Activated T-helper 17 cell treated with anti-CD3 and anti-CD28 coated beads, Interleukin-2, amount 50 U/mL, for 72 hours (primary cell): ENCODE results near the gene DYNLL1. TPM values are rescaled to one million over a fixed set of nuclear protein-coding genes. Genes with fewer than 3 reads are reported as not detected.
A peak's percentile ranks its signal among the peaks of the same experiment; 100 is the strongest.
"Not testable (repeated sequence)": the region's sequence is repeated elsewhere in the genome, so short reads cannot be mapped to it uniquely, and the experiment has no call there.

Experiments
- ATAC-seq: fragments of 150-1000 bp; cut with Tn5 transposase; replicated peaks from 2 replicates; pipeline ENCODE4 v1.10.0; 2021; ENCODE audit warnings: mild to moderate bottlenecking, moderate library complexity
- H3K27ac Mint-ChIP-seq: one replicate; pipeline ENCODE4 v1.8.0; 2022; ENCODE audit warnings: mixed read lengths
- H3K27me3 Mint-ChIP-seq: one replicate; pipeline ENCODE4 v1.8.0; 2022; ENCODE audit warnings: mixed read lengths
- H3K36me3 Mint-ChIP-seq: one replicate; pipeline ENCODE4 v1.8.0; 2022; ENCODE audit warnings: low read depth, mild to moderate bottlenecking, mixed read lengths
- H3K4me1 Mint-ChIP-seq: one replicate; pipeline ENCODE4 v1.8.0; 2022; ENCODE audit warnings: mixed read lengths
- H3K4me3 Mint-ChIP-seq: one replicate; pipeline ENCODE4 v1.8.0; 2022; ENCODE audit warnings: mild to moderate bottlenecking, mixed read lengths
- H3K9me3 Mint-ChIP-seq: one replicate; pipeline ENCODE4 v1.8.0; 2022; ENCODE audit warnings: mixed read lengths
- total RNA-seq, 2 donors: library from RNA; stranded (reverse); gene quantifications; one replicate each; pipeline ENCODE4 v1.2.3, GENCODE V29; 2022

The DYNLL1 gene
- 100 to 1,000 TPM in 1 of 2 donors, 10 to 100 TPM in 1; 69.2 to 197 TPM for total RNA-seq

DNA sequence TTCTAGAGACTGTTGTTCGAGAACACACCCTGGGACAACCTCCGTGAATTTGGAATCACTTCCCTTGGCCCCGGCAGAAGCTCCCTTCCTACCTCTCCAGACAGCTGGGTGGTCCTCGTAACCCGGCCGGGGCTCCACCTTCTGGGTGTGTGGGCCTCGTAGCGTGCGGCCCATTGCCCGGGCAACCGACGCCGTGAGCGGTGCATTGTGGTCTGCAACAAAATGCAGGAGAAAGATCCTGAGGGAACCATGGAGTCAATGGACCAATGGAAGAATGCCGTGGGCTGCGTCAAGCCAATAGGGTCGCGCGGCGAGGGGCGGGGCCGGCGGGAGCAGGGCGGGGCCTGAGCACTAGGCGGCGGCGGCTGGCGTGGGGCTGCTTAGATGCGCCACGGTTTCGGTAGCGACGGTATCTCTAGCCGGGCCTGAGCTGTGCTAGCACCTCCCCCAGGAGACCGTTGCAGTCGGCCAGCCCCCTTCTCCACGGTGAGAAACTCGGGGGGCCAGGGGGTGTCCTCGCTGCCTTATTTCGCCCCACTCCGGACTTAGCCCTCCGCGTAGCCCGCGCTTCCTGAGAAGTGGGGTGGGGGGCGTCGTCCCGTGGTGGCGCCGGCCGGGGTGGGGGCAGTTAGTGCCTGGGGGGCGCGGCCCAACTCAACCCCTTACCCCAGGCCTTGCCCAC lies at the start of gene DYNLL1:
TSS of gene DYNLL1 (plus strand) at position 383 of the 682 bp plus-strand sequence. CDS start 309 bp downstream, outside the sequence.
- H3K27ac Mint-ChIP-seq: peak within 1 kb of the TSS; percentile 82
- peak within 1 kb of the TSS; percentile 86 for H3K4me3 Mint-ChIP-seq
- ATAC-seq: peak; percentile 98
- H3K4me1 Mint-ChIP-seq: peaks cover 23% of the 10 kb centered on the region
- H3K27me3 Mint-ChIP-seq: no peaks in the 10 kb centered on the region
- H3K9me3 Mint-ChIP-seq: no peaks in the 10 kb centered on the region
- H3K36me3 Mint-ChIP-seq: peaks cover 33% of the 10 kb centered on the region

DNA sequence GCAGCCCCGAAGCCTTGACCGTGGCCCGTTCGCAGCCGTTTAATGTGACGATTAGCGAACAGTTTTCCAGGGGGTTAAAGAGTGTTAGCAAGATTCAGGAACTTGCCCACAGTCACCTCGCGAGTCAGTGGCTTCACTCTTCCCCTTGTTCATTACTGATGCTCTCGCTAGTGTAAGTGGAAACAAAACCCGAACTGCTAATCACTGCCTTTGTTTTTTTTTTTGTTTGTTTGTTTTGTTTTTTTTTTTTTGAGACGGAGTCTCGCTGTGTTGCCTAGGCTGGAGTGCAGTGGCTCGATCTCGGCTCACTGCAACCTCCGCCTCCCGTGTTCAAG lies 49.1 kb upstream of the DYNLL1 start:
- Mint-ChIP-seq H3K36me3 (peaks cover 86% of the 10 kb centered on the region), H3K27ac (peak overlapping the region; percentile 99), H3K4me3 (peak overlapping the region; percentile 99)
- H3K4me1 Mint-ChIP-seq, H3K27me3 Mint-ChIP-seq, ATAC-seq, H3K9me3 Mint-ChIP-seq: not testable (repeated sequence)

DNA sequence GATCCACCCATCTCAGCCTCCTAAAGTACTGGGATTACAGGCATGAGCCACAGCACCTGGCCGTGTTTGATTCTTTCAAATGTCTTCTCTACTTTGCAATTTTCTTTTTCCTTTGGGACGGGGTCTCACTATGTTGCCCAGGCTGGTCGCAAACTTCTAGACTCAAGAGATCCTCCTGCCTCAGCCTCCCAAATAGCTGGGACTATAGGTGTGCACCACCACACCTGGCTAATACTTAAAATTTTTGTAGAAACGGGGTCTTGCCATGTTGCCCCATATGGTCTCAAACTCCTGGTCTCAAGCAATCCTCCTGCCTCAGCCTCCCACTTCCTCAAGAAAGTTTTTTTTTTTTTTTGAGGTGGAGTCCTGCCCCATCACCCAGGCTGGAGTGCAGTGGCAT lies 47.9 kb upstream of the DYNLL1 start:
- H3K27ac Mint-ChIP-seq: peak overlapping the region; percentile 99
- no peaks in the 10 kb centered on the region for H3K27me3 Mint-ChIP-seq
- no peaks in the 10 kb centered on the region for H3K9me3 Mint-ChIP-seq
- peaks cover 7% of the 10 kb centered on the region for H3K4me1 Mint-ChIP-seq
- peaks cover 86% of the 10 kb centered on the region for H3K36me3 Mint-ChIP-seq
- ATAC-seq: no peak
- H3K4me3 Mint-ChIP-seq: peak overlapping the region; percentile 99

DNA sequence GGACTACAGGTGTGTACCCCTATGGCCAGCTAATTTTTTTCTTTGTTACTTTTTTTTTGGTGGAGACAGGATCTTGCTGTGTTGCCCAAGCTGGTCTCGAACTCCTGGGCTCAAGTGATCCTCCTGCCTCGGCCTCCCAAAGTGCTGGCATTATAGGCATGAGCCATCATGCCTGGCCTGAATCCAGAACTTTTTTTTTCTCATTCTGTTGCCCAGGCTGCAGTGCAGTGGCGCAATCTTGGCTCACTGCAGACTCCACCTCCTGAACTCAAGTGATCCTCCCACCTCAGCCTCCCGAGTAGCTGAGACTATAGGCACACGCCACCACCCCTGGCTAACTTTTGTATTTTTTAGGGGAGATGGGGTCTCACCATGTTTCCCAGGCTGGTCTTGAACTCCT lies 43.4 kb upstream of the DYNLL1 start:
- not testable (repeated sequence) for H3K27me3 Mint-ChIP-seq, ATAC-seq, H3K4me3 Mint-ChIP-seq, H3K27ac Mint-ChIP-seq, H3K4me1 Mint-ChIP-seq, H3K9me3 Mint-ChIP-seq
- H3K36me3 Mint-ChIP-seq: peaks cover 90% of the 10 kb centered on the region

DNA sequence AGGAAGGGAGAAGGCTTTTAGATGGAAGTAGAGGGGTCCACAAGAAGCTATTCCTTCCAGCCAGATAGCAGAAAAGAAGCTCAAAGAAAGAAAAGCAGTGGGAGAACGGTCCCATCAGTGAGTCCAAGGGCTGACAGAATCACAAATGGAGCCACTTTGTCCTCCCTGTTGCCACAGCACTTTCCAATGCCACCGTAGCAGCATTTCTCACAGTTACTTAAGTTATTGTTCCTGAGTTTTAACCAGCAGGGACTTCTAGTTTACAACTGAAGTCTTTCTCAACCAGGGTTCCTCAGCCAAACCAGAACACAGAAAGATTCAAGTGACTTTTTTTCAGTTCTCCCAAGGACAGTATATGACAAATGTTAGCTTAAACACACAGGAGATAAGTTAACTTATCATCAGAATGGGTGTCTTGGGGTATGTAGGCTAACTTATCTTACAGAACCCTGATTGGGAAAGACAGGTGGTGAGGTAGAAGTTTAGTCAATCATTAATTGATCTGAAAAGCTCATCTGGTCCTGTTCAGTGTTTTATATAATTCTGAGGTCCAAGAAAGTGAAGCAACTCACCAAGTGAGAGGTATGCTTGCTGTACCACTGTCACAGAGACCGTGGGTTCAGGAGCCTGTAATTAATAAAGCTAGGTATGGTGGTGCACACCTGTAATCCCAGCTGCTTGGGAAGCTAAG lies 42.7 kb upstream of the DYNLL1 start:
- Mint-ChIP-seq H3K4me3 (no peak overlapping the region), H3K27ac (peak overlapping the region; percentile 32), H3K9me3 (no peaks in the 10 kb centered on the region), H3K4me1 (no peaks in the 10 kb centered on the region), H3K27me3 (no peaks in the 10 kb centered on the region), H3K36me3 (peaks cover 90% of the 10 kb centered on the region)
- ATAC-seq: no peak

DNA sequence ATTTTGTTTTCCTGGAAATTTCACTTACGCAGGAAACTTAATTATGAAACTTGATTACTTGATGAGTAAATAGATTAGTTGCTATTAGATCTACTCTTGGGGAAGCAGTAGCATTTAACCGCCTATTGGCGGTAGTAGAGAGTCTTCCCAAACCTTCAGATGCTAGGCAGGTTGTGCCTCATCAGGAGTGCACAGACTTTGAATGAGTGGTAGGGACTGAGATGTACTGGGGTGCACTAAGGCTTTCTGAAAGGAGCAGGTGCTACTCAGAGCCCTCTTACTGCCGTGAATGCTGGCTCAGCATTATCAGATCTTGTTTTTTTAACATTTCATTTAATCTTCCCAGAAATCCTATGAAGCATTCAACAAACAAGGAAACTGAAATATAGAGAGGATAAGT lies 41.9 kb upstream of the DYNLL1 start:
- Mint-ChIP-seq H3K27me3 (no peaks in the 10 kb centered on the region), H3K27ac (peak overlapping the region; percentile 32), H3K36me3 (peaks cover 90% of the 10 kb centered on the region), H3K4me3 (no peak overlapping the region), H3K9me3 (no peaks in the 10 kb centered on the region), H3K4me1 (no peaks in the 10 kb centered on the region)
- ATAC-seq: peak; percentile 93

DNA sequence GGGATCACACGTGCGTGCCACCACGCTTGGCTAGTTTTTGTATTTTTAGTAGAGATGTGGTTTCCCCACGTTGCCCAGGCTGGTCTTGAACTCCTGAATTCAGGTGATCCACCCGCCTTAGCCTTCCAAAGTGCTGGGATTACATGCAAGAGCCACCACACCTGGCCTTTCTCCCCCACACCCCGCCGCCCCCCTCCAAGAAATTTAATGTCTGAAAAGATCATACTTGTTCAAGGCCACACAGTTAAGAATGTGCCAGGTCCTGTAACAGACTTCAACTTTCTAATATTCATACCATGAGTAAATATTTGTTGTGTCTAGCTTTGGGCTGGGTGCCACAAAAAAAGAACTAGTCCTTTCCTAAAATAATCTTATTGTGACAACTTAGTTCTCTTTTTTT lies 40.6 kb upstream of the DYNLL1 start:
- no peak for ATAC-seq
- Mint-ChIP-seq H3K4me3 (no peak overlapping the region), H3K27me3 (no peaks in the 10 kb centered on the region), H3K36me3 (peaks cover 90% of the 10 kb centered on the region), H3K4me1 (no peaks in the 10 kb centered on the region), H3K9me3 (no peaks in the 10 kb centered on the region), H3K27ac (no peak overlapping the region)

DNA sequence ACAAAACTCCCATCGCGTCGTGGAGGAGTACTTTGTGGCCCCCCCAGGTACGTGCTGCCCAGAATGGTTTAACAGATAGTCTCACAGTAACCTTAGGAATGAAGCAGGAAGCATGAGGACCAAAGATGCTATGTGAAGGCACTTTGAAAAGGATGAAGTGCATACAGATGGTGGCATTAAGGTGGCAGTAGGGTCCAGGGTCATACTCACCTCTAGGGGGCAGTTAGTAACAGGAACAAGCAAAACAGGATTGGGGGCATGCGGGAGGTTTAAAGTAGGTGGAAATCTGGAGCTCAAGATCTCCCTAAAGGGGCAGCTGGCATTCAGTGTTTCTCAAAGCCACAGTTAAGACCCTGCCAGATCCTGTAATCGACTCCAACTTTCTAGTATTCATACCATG lies 38.8 kb upstream of the DYNLL1 start:
- H3K4me1 Mint-ChIP-seq: no peaks in the 10 kb centered on the region

DNA sequence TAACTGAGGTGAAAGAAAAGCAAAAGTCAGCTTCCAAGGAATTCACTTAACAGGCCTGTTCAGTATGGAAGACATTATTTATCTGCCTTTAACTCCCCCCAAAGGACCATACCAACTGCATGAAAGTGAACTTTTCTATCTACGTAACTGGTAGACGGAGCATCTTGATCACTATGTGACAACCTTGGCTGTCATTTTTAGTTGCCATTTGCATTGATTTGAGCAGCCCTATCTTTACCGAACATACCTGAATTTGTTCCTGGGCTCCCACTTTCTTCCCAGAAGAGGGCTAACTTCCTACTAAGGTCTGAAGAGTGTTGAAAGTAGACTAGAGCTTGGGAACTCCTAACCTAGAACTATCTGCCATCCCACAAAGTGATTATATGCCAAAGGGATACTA lies 35.8 kb upstream of the DYNLL1 start:
- Mint-ChIP-seq H3K27ac (no peak overlapping the region), H3K4me1 (no peaks in the 10 kb centered on the region), H3K4me3 (no peak overlapping the region), H3K9me3 (no peaks in the 10 kb centered on the region), H3K36me3 (peaks cover 100% of the 10 kb centered on the region), H3K27me3 (no peaks in the 10 kb centered on the region)
- no peak for ATAC-seq

More for the DNA sequence above, 38.8 kb upstream of the DYNLL1 start:
- Mint-ChIP-seq H3K27ac (no peak overlapping the region), H3K4me3 (no peak overlapping the region), H3K36me3 (peaks cover 98% of the 10 kb centered on the region), H3K9me3 (no peaks in the 10 kb centered on the region), H3K27me3 (no peaks in the 10 kb centered on the region)
- ATAC-seq: no peak

DNA sequence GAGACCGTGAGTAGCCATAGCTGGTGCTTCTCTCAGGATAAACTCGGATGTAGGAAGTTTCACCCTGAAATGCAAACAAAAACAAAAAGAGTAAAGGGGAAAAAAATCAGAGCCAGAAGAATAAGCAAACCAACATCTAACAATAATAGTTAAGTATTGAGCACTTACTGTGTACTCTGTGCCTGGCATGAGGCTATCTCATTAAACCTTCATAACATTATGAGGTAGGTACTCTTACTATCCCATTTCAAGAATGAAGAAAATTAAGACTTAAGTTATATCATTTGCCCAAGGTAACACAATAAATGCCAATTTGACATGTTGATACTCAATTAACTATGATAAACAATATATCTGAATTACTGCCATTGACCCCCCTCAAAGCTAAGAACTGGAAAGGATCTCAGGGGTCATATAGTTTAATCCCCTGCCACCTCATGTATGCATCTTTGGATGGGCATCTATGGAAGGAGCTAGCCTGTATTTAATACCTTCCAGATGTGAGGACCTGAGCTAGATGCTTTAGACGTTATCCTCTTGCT lies 33.7 kb upstream of the DYNLL1 start:
- Mint-ChIP-seq H3K4me1 (no peaks in the 10 kb centered on the region), H3K27me3 (no peaks in the 10 kb centered on the region), H3K27ac (peak overlapping the region; percentile 46), H3K36me3 (peaks cover 100% of the 10 kb centered on the region), H3K9me3 (no peaks in the 10 kb centered on the region), H3K4me3 (no peak overlapping the region)
- no peak for ATAC-seq

DNA sequence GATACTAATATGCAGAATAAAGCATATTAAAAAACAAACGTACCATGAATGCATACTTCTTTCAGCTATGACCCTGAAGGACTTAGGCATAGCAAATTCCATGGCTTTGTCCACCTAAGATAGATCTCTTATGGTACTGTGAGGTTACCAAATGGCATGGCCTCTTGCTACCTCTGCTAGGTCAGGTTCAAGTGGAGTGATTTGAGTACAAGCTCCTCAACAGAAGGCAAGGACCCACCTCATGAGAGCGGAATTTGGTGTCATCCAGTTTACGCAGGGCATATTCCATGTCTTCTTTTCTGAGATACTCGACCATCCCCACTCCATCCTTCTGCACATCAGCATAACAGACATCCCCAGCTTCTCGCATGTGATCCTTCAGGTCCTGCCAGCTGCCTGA lies 32.2 kb upstream of the DYNLL1 start:
- Mint-ChIP-seq H3K4me1 (peaks cover 6% of the 10 kb centered on the region), H3K9me3 (no peaks in the 10 kb centered on the region), H3K27me3 (no peaks in the 10 kb centered on the region), H3K36me3 (peaks cover 99% of the 10 kb centered on the region), H3K27ac (no peak overlapping the region), H3K4me3 (no peak overlapping the region)
- ATAC-seq: no peak

DNA sequence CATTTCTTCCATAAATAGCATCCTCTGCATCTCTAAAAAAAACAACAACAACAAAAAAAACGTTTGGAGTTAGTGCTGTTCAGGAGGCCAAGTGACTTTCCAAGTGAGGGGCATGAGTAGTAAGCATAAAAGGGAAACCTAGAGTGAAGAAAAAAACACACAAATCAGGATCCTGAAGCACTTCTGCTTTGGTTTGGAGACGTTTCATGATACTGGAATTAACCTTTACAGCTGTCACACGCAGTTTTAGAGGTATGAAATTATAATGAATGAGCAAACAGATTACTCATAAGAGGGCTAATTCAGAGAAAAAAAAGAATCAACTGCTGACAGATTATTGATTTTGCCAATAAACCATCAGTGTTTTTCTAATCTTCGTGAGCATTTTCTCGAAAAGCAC lies 30.2 kb upstream of the DYNLL1 start:
- Mint-ChIP-seq H3K4me1 (peaks cover 6% of the 10 kb centered on the region), H3K27ac (peak overlapping the region; percentile 72), H3K27me3 (no peaks in the 10 kb centered on the region), H3K4me3 (peak overlapping the region; percentile 30), H3K9me3 (no peaks in the 10 kb centered on the region), H3K36me3 (peaks cover 79% of the 10 kb centered on the region)
- ATAC-seq: no peak

DNA sequence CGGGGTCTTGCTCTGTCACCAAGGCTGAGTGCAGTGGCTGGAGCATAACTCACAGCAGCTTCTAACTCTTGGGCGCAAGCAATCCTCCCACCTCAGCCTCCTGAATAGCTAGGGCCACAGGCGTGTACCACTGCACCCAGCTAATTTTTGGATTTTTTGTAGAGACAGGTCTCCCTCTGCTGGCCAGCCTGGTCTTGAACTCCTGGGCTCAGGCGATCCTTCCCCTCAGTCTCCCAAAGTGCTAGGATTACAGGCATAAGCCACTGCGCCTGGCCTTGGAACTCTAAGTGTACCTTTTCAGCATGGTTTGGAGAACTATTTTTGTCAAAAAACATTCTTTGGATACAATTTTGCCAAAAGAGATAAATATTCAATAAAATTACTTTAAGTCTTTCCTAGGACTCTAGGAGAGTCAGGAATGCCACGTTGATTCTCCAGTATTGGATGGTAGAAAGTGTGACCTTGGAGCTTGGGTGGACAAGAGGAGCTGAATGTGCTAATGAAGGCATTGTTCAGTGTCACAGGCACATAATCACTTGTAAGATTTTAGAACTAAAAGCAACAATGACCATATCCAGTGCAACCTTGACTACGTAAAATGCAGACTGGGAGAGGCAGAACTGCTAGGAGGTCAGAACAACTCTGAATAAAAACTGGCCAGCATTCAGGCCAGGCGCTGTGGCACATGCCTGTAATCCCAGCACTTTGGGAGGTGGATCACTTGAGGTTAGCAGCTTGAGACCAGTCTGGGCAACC lies 29.2 kb upstream of the DYNLL1 start:
- Mint-ChIP-seq H3K36me3 (peaks cover 69% of the 10 kb centered on the region), H3K4me1 (peaks cover 6% of the 10 kb centered on the region), H3K27ac (no peak overlapping the region), H3K27me3 (no peaks in the 10 kb centered on the region), H3K4me3 (peak overlapping the region; percentile 93), H3K9me3 (no peaks in the 10 kb centered on the region)
- no peak for ATAC-seq

DNA sequence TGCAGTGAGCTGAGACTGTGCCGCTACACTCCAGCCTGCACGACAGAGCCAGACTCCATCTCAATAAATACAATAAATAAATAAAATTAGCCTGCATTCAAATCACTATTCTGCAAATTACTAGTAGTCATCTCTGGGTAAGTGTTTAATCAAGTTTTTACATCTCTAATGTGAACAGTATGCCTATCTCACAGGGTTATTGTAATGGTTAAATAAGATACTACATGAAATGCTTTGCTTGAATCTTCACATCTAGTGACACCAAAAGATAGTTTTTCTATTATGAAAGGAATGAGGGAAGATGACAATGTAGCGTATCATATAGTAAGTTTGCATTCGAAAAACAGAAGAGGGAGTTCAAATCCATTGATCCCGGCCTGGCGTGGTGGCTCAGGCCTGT lies 28.5 kb upstream of the DYNLL1 start:
- H3K9me3 Mint-ChIP-seq: no peaks in the 10 kb centered on the region
- peaks cover 62% of the 10 kb centered on the region for H3K36me3 Mint-ChIP-seq
- no peaks in the 10 kb centered on the region for H3K27me3 Mint-ChIP-seq
- peak overlapping the region; percentile 89 for H3K27ac Mint-ChIP-seq
- peak overlapping the region; percentile 93 for H3K4me3 Mint-ChIP-seq
- ATAC-seq: no peak
- H3K4me1 Mint-ChIP-seq: peaks cover 6% of the 10 kb centered on the region
